ENCODE results near the gene KATNB1.
A peak's percentile ranks its signal among the peaks of the same experiment; 100 is the strongest.
"Not testable (repeated sequence)": the region's sequence is repeated elsewhere in the genome, so short reads cannot be mapped to it uniquely, and the experiment has no call there.

The KATNB1 gene

DNA sequence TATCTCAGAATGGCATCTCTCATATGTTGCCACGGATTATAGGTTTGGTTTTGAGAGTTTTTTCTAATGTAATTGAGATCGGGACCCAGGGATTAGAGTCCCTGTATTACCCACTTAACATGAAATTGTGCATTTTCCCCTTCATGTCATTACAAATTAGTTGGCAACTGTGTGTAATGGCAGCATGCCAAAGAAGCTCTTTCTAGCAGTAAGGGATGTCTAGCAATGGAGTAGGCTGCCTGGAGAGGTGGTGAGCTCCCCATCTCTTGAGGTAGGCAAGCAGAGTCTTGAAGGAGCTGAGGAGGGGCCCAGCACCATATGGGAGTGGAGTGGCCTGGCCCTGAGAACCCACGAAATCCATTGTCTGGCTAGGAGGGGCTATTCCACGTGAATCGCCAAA is 10.0 kb upstream of the KATNB1 start:
- DNase-seq (ENCODE audit: low read depth), result no peak

DNA sequence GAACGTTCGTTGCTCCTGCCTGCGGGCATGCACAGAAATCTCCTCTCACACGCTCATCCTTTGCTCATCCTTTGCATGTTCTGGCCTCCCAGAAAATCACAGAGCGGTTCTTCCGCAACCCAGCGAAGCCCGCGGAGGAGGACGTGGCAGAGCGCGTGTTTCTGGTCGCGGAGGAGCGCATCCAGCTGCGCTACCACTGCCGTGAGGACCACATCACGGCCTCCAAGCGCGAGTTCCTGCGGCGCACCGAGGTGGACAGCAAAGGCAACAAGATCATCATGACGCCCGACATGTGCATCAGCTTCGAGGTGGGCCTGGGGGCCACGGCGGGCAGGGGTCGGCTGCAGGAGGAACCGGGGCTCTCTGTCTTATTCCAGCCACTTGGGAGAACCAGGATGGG is 9.6 kb upstream of the KATNB1 start:
- no peak for DNase-seq (ENCODE audit: low read depth)

DNA sequence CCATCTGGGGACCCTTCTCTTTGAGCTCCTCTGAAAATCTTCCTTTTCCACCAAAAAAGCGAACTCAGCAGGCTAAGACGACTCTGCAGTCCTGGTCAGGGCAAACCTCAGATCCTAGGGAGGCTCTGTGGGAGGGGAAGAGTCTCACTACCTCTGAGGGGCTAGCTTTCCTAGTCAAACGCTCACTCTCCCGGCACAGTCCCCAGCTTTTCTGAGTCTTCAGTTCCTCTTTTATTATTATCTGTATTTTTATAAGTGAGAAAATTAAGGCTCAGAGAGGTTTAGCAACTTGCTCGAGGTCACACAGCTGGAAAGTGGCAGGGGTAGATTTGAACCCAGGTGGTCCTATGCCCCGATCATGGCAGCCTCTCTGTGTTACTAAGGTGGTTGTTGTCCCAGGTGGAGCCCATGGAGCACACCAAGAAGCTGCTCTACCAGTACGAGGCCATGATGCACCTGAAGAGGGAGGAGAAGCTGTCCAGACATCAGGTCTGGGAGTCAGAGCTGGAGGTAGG is 9.1 kb upstream of the KATNB1 start:
- no peak for DNase-seq (ENCODE audit: low read depth)

DNA sequence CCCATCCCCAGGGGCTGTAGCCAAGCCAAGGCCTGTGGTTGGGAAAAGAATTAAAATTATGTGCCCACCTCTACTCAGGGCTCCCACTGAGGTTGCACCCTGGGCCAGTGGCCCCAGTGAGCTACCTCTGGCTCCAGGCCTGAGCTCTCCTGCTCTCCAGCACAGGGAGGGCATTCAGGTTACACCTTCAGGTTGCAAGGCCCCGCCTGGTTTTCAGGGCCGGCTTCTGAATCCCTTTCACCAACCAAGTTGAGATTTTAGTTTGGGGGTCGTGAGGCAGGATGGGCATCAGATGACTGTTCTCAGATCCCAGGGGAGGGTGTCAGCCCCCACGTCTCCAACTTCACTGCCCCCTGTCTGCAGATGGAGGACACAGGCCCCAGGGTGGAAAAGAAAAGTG is 8.0 kb upstream of the KATNB1 start:
- no peak for DNase-seq (ENCODE audit: low read depth)

DNA sequence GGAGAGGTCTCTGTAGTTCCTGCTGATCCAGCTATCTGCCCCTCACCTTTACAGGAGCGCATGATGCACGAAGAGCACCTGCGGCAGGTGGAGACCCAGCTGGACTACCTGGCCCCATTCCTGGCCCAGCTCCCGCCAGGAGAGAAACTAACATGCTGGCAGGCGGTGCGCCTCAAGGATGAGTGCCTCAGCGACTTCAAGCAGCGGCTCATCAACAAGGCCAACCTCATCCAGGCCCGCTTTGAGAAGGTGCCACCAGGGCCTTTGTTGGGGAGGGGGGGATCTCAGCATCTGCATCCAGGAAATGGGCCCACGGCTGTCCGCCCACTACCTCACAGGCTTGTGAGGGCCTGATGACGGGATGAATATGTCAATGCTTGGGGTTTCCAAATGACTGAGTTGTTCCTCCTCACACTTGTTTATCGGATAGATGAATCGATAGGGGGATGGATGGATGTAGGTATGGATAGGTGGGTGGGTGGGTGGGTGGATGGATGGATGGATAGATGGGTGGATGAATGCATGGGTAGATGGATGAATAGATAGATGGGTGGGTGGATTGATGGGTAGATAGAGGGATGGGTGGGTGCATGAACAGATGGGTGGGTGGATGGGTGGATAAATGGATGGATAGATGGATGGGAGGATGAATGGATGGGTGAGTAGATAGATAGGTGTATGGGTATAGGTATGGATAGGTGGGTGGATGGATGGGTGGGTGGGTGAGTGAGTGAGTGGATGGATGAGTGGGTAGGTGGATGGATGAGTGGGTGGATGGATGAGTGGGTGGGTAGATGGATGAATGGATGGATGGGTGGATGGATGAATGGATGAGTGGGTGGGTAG is 7.0 kb upstream of the KATNB1 start:
- DNase-seq (ENCODE audit: low read depth), result no peak

DNA sequence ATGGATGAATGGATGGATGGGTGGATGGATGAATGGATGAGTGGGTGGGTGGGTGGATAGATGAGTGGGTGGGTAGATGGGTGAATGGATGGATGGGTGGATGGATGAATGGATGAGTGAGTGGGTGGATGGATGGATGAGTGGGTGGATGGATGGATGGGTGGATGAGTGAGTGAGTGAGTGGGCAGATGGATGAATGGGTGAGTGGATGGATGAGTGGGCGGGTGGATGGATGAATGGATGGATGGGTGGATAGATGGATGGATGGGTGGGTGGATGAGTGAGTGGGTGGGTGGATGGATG is 6.4 kb upstream of the KATNB1 start:
- DNase-seq (ENCODE audit: low read depth), result no peak

DNA sequence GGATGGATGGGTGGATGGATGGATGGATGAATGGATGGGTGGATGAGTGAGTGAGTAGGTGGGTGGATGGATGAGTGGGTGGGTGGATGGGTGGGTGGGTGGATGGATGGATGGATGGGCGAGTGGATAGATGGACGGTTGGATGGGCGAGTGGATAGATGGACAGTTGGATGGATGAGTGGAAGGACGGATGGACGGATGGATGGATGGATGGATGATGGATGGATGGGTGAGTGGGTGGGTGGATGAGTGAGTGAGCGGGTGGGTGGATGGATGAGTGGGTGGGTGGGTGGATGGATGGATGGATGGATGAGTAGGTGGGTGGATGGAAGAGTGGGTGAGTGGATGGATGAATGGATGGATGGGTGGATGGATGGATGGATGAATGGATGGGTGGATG is 5.7 kb upstream of the KATNB1 start:
- DNase-seq (ENCODE audit: low read depth), result not testable (repeated sequence)

DNA sequence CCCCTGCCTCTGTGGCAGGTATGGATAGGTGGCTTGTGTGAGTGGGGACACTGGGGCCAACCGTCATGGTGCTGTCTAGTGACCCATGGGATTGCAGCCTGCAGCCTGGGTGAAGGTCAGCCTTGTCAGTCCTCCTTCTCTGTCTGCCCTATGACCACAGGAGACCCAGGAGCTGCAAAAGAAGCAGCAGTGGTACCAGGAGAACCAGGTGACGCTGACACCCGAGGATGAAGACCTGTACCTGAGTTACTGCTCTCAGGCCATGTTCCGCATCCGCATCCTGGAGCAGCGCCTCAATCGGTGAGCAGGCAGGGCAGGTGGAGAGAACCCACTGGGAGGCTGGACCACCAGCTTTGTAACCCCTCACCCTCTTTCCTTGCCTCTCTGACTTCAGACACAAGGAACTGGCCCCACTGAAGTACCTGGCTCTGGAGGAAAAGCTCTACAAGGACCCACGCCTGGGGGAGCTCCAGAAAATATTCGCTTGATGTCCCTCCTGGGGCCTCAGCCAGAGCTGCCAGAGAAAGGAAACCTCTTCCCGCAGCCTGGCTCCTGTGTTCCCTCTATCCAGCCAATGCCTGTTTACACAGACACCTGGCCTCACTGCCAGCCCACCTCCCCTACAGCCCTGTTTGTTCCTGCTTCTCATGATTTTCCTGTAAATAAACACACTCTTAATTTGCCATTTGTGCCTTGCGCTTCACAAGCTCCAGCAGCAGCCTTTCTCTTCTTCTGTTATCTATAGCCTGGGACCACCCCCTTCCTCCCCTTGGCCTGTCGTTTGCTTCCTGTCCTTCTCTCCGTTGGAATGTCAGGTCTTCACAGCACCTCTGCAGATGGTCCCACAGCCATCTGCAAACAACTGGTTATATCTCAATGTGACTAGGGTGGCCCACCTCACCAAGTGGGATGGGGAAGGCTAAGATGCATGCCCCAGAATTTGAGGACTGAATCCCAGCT is 4.5 kb upstream of the KATNB1 start:
- no peak for DNase-seq (ENCODE audit: low read depth)

DNA sequence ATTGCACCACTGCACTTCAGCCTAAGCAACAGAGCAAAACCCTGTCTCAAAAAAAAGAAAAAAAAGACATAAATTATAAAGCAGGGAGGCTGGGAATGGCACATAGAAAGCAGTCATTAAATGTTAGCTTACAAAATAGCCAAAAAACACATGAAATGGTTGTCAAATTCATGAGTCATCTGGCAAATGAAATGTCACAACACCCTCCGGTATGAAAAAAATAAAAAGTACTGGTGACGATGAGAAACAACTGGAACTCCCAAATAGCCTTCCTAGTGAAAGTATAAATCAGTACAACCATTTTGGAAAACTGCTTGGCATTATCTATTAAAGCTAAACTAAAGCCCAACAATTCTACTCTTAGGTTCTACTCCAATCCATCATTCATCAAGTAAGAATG is 3.5 kb upstream of the KATNB1 start:
- no peak for DNase-seq (ENCODE audit: low read depth)

DNA sequence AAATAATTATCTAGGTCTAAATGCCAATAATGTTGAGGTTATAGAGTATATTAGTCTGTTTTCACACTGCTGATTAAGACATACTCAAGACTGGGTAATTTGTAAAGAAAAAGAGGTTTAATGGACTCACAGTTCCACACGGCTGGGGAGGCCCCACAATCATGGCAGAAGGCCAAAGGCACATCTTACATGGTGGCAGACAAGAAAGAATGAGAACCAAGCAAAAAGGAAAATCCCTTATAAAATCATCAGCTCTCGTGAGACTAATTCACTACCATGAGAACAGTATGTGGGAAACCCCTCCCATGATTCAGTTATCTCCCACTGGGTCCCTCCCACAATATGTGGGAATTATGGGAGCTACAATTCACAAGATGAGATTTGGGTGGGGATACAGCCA is 2.9 kb upstream of the KATNB1 start:
- no peak for DNase-seq (ENCODE audit: low read depth)

DNA sequence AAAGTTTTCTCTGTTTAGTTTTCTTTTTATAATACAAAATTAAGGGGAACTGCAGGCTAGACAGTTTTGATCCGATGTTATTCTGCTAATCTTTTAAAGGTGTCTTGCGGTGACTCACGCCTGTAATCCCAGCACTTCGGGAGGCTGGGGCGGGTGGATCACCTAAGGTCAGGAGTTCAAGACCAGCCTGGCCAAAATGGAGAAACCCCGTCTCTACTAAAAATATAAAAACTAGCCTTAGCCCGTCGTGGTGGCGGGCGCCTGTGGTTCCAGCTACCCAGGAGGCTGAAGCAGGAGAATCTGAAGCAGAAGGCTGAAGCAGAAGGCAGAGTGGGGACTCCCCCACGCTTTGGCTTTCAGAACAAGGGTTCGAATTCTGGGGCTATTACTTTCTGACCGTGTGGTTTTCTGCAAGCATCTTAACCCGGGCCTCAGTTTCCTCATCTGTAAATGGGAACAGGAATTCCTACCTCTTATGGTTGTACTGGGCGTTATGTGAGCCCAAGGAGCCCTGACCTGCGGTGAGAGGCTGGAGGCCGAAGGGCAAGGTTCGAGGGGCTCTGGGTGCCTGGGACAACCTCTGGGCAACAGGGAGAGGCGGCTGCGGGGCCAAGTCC is 1.2 kb upstream of the KATNB1 start:
- no peak for DNase-seq (ENCODE audit: low read depth)

DNA sequence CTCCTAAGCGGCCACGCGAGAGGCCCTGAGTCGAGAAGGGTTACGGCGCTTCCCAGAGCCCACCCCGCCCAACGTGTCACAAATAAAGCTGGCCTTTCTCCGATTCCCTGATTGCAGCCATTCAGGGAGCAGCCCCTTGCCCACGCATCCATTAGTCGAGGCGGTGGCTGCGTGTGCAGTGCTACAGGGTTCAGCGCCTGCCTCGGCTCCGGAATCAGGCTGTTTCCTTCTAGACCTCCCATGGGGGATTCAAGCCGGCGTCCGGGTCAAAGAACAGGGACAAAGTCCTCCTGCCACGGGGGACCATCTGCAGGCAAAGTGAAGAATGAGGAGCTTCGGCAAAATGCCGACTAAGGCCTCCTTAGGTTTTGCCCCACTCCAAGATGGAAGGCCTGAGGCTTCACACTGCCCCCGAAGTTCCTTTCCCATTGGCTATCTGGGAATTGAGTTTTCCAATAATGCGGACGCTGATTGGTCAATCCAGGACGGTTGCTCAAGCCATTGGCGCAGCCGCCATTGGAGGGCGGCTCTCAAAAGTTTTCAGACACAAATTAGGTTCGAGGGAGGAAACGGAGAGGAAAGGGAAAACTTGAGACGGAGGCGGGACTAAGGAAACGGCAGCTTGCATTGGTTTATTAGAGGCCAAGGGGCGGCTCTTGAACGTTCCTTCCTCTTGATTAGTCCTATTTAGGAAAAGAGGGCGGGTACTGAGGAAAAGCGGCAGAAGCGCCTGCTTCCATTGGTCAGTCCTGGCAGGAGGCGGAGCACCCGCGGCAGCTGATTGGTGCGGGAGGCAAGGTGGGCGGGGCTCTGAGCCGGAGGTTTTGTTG is 430 bp upstream of the KATNB1 start:
- DNase-seq (ENCODE audit: low read depth), result peak; percentile 95

DNA sequence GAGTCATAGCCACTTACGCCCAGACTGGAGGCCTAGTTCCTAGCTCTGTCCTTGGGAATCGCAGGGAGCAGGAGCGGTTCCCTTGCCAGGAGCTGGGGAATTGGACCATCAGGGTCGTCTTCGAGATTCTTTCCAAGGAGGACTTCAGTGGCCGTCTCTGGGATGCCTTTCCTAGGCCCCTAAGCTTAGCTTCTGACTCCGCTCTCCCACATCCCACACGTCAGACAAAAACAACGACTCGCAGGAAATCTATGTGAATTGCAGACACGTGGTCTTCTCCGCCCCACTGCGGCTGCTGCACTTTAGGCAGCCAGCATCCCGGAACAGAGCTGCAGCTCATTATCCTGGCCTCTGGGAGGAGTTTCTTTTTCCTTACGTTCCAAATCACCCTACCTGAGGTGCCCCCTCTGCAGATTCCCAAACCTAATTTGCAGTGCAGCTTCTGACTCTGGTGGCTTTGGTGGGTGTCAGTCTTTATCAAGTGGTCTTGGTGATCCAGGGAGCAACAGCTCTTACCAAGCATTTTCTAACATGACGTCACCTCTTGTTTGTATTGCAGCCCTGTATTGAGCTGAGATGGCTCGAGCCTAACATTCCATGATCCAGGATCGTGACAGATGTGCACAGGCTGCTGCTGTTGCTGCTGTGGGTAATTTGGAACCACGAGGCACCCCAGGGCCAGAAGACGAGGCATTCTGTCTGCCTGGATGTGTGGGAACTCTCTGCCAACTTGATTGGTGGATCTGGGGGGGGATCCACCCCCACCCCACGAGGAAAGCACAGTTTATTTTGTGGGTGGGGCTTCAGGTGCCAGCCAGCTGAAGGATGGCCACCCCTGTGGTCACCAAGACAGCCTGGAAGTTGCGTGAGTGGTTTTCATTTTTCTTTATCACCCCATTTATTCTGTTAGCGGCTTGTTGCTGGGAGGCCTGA is 1.1 kb downstream of the KATNB1 start:
- no peak for DNase-seq (ENCODE audit: low read depth)

DNA sequence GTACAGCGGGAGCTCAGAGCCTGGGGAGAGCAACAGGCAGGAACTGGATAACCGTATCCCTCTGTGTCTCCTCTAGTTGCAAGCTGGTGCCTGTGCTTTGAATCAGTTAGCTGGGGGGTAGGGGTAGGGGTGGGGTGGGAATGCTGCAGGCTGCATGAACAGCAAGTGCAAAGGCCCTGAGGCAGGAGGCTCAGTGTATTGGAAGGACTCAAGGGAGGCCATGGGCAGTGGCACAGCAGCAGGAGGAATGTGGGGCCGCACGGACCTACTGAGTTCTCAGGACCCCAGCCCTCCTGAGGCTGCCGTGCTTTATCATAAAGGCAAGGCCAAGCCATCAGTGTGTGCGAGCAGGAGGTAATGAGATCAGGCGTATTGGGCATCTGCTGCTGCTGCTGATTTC is 3.3 kb downstream of the KATNB1 start:
- DNase-seq (ENCODE audit: low read depth), result no peak

DNA sequence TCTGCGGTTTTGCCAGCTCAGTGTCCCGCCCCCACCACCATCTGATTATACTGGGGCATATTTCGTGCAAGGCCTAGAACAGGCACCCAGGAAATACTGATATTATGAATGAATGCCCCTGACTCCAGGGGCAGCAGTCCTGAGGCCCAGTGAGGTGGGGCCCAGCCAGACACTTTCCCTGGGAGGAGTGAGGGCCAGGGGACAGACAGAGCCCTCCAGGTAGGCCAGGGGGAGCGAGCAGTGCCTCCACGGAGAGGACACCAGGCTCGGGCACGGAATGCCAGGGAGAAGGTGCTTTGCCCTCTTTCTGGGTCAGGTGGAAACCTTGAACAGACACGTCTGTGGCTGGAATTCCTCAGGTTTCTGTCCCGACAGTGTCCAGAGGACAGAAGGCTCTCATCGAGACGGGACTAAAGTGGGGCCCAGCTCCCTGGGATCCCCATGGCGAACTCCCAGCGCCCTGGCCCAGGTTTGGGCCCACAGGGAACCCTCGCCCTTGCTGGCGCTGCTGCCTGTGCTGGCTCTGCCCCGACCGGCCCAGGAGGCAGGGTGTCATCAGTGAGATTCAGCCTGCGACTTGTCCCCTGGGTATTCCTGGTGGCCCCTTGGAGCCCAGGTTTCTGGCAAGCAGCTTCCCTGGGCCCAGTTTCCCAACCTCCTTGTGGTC is 4.3 kb downstream of the KATNB1 start:
- no peak for DNase-seq (ENCODE audit: low read depth)

DNA sequence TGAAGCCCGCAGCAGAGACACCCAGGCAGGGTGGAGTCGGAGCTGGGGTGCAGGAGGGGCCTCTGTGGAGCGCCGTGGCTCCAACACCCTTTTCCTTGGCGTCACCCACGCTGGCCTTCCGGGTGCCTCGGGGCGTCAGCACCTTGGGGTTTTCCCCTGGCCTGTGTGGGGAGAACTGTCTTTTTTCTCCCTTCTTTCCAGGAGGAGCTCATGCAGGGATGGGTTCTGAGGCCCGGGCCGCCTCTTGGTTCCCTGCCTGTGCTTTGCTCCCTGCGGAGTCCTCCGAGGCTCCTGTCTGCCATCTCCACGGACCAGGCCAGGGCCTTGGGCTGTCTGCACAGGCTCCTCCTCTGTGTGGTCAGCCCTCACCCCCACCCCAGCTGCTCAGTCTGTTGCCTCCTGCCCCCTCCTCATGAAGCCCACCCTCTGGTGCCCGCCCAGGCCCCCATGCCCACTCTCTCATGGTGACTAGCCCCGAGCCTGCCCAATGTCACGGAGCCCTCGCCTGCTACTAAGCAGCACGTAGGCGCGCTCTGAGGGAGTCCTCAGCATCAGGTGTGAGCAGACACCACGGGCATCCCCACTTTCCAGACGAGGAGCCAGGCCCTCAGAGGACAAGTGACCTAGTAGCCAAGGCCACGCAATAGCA is 5.0 kb downstream of the KATNB1 start:
- DNase-seq (ENCODE audit: low read depth), result no peak

DNA sequence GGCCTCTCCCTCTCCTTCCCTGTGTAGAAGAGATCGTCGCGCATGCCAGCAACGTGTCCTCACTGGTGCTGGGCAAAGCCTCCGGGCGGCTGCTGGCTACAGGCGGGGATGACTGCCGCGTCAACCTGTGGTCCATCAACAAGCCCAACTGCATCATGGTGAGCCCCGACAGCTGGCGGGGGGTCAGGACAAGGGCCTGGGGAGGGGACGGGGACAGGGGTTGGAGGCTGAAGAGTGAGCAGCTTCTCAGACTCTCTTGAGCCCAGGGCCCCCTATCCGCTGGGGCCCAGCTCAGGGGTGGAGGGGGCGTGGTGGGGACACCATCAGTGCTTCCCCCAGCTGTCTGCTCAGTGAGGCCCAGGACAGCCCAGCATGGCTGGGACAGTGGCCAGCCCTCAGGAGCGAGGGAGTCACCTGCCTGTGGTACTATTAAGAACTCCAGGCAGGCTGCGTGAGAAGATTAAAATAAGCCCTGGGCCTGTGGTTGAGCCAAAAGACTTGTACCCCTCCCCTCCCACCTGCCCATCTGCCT is 6.2 kb downstream of the KATNB1 start:
- DNase-seq (ENCODE audit: low read depth), result no peak

DNA sequence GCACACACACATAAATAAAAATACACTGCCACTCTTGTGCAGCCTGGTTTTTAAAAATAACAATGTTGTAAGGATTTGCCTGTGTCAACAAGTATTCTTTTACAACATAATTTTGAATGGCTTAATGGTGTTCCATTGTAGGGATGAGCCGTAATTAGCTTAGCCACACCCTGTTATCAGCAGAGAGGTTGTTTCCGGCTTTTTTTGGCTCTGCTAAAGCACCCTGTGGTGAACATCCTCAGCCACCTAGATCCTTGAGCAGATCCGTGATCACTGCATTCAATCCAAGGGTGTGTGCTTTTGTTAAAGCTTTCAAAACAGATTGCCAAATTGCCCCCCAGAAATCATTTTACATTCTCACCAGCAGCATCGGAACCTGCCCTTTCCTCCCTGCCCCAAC is 7.0 kb downstream of the KATNB1 start:
- no peak for DNase-seq (ENCODE audit: low read depth)

DNA sequence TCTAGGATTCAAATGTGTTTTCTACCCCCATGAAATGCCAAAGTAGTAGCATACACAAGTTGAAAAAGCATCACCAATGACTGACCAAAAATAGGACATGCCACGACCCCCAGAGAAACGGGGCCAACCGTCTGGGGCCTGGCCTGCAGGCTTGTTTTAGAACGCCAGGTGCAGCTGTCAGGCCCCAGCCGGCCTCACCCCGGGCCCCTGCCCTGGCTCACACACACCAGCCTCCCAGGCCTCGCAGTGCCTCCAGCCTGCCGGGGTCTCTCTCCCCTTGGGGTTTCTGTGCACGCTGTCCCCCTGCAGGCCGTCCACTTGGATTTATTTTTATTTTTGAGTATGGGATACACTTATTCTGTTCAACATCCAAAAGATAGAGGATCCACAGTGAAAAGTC is 7.9 kb downstream of the KATNB1 start:
- DNase-seq (ENCODE audit: low read depth), result no peak
